ENCODE data around the gene DACH1.

DNA sequence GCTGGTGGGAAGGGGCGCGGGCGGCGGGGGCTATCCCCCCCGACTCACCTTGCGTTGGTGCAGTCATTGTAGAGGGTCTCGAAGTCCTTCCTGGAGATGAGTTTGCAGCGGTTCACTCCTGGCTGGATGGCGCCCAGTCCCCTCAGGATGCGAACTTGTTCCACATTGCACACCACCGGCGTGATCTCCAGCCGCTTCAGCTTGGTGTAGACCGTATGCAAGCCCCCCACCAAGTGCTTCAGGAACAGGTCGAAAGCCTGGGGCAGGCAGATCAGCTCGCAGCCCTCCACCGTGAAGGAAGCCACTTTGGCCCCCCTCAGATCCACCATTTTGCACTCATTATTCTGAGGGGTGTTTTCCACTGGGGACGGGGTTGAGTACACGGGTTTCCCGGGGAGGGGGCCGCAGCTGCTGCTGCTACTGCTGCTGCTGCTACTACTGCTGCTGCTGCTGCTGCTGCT lies 1.1 kb downstream of the DACH1 start:
- no peak for TF ChIP-seq POLR2A (IDR thresholded peaks at IDR 0.05)
- no peak for TF ChIP-seq CTCF (IDR thresholded peaks at IDR 0.05)
